MV-4-11 (cell line): Measurements from ENCODE around the gene CTNNA1.
A peak's percentile ranks its signal among the peaks of the same experiment; 100 is the strongest.

ENCODE experiments used
- DNase-seq: peaks from one replicate; lab custom pipeline; 2025; lab: John Stamatoyannopoulos, UW

Gene CTNNA1

DNA sequence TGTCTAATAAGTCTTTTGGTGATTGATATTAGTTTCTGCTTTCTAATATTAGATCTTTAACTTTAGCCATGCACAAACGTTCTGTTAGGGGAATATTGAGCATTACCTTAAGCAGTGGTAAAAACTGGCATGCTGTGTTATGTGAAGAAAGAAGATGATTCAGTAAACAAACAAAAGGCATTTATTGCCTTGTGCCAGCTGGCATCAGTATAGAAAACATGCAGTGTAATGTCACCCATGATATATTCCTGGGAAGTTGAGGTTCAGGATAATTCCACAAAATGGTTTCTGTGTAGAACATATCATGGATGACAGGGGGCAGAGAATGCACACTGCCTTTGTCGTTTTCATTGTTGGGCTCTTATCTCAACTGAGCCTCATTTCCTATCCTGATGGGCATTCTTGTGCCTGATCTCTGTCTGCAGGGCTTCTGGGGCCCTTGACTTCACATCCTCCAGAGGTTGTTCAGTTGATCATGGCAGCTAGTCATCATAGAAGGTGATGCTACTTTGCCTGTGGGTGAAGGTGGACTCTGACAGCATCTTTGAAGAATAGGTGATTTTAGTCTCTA is 97.7 kb downstream of the CTNNA1 start:
- DNase-seq = no peak

- no peak for DNase-seq
These were observed 99.9 kb downstream of the CTNNA1 start for GRCh38 chr5:138853132-138853531.

DNA sequence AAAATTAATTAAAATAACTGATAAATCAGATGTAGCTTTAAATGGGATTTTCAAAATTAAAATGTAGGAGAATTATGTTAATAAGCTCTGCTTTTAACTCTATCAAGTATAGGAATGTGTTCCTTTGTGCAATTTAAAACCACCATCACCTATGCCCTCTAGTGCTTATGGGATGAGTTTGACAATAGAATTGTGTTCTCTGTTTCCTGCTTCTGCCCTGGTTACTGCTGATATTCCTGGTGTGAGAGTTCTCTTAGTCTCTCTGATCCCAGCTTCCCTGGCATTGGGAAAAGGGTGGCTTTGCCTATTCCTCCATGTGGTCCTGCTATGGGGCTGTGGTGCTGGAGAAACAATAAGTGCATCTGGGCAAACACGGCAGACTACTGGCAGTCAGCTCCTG is 113.8 kb downstream of the CTNNA1 start:
- DNase-seq = no peak

DNA sequence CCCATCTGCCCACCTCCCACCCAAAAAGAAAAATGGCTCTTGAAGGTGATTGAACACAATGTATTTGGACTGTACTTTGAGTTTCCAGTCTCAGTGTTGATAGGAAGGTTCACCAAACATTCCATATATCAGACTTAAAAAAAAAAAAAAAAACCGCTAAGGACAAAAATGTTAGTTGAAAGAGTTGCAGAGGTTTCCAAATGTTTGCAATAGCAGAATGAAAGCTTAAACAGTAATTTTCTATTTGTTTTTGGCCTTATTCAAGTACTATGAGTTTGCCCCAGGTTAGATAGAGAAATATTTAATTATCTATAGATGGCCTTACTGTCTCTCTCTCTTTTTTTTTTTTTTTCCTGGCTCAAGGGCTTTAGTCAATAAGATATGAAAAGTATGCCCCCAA is 115.8 kb downstream of the CTNNA1 start:
- no peak for DNase-seq

DNA sequence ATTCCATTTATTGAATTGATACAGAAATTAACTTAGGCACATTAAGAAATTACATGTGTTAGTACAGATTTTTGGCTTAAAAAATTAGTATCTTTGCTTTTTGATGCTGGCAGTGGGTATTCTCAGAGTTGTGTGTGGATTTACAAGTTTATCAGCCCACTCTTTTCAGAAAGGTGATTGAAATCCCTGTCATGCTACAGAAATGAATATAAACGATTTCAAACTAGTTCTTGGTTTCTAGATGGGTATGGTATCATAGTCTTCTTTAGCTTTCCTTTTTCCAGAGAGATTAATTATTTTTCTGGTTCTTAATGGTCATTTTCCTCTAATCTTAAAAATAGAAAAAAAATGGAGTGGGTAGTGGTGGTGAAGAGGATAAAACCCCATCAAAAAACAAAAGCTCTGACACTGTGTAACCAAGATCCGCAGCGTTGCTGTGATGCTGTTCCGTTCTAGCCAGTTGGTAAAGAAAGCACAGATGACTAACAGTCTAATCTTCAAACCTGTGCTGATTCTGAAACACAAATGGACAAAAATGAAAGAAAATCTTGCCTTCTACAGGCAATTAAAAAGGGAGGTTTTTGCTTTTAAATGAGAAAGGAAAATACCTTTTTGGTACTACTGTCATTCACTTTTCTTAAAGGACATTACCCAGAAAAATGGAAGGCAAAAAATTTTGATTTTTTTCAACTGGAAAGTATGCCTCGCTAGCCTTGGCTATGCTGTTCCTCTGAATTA is 116.7 kb downstream of the CTNNA1 start:
- DNase-seq = no peak

DNA sequence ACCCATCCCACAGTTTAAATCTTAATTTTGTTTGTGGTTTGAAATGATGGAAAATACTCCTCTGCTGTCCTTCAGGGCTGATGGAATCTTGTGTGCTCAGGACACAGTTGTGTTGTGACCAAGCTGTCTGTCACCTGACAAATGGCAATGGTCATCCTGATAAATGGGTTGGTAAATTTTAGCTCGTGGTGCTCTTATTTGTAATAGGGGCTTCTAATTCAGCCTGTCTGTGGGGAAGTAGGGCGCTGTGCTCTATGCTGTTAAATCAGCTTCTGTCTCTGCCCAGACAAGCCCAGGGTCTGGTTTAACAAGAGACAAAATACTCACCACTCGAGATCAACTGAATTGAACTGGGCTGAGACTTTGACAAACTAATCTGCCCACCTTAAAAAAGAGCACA is 117.4 kb downstream of the CTNNA1 start:
- no peak for DNase-seq

DNA sequence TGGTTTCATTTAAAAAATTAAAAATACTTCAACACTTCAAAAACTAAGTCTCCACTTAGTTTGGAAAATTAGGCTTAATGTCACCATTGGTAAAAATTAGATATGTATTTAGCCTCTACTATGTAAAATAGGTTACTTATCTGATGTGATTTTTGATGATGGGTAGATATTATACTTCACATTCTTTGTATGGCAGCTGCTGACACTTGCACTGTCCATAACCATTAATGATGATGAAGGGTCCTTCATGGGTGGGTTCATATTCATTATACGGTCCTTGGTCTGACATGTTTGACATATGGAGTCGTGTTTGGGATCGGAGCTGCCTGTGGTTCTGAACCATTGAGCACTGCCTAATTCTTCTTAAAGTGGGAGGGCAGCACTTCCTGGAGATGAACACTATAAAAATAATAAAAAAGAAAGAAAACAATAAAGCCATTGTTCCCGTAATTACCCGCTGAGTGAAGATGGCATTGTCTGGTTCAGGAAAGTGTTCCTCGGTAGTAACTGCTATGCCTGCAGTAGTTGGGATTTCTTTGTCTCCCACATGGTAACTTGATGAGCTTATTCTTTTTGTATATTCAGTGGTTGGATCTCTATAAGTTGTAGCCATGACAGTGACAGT is 119.7 kb downstream of the CTNNA1 start:
- no peak for DNase-seq

- no peak for DNase-seq
These were observed 120.4 kb downstream of the CTNNA1 start for GRCh38 chr5:138873466-138874221.

DNA sequence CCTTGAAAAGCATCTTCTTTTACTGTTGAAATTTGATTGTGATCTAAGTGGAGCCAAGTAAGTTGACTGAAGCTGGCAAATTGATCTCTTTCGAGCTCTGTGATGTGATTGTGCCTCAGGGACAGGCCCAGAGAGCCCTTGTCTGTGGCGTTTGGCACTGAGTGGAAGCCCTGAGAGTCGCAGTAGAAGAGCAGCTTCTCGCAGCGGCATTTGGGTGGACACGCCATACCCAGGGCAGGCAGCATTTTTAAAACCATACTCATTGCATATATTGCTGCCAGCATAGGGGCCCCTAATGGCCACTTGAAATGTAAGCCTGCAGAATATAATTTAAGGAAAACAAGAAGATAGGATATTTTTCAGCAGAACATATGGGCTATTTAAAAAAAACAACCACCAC is 121.0 kb downstream of the CTNNA1 start:
- no peak for DNase-seq

DNA sequence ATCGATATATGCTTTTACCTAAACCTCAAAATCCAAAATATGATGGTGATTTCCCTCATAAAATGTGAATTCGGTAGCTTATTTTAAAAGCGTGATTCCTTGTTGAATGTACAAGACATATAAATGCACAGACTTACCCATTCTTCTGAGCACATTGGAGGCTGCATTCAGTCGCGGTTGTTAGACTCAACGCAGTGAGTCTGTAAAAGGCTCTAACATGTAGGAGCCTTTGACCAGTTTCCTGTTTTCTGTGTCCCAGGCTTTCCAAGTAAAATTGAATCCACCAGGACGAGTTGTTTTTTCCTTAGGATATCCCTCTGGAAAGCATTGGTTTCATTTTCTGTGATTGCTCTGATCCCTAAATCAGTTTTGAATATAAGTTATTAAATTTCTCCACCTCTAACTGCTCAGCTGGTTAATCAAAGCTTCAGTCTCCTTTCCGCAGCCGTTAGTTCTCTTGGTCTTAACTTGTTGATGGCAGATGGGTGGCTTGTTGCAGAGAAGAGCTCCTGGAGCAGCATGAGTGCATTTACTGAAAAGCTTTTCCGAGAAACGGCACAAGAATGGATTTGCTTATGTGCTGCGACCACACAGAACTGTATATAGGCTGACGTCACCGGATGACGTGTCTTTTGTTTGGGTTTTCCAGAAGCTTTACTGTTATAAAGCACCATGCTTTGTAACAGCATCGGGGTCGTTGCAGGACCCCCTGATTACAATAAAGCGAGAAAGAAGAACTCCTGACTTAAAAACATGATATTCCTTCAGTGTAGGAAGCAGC is 121.7 kb downstream of the CTNNA1 start, which contains the start of gene LRRTM2:
LRRTM2 (minus strand) TSS at position 565 of the 781 bp plus-strand sequence; CDS start at position 141, 424 bp downstream.
- no peak for DNase-seq

GRCh38 chr5:138875552-138875875 is 122.3 kb downstream of the CTNNA1 start:
- DNase-seq = no peak

DNA sequence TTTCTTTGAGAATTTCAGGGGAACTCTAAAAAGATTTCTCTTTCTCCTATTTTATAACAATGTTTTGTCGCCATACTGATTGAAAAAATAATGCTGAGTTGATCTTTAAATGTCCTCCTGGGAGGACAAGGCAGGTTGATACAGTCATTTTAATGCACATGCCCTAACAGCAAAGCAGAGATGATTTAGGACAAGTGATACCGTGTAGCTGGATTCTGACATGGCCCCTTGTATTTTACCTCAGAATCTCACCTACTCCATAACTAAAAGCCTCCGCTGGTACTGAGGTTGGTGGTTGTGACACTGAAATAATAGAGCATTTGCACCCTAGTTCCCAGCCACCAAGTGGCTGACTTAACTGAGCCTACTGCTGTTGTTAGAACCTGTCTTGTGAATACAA is 122.7 kb downstream of the CTNNA1 start:
- DNase-seq = no peak

GRCh38 chr5:138876811-138877210 is 123.6 kb downstream of the CTNNA1 start:
- DNase-seq = no peak

GRCh38 chr5:138878437-138879235 is 125.4 kb downstream of the CTNNA1 start:
- no peak for DNase-seq

DNA sequence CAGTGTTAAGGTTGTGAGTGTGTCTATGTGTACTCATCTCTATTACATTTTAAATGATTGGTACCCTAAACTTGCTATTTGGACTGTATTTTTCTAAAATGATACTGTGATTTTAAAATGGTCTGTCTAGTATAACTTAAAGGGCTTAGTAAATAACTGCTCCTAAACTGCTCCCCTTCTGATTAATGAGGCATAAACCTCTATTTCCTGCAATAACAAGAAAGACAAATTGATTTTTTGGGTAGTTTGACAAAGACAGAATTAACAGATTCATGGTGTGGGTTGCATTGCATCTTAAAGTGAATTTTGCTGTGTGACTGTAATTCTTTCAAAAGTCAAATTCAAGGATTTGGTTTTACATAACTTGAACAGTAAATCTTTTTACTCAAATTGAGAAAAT is 130.0 kb downstream of the CTNNA1 start:
- DNase-seq = no peak

- no peak for DNase-seq
These were observed 130.9 kb downstream of the CTNNA1 start for GRCh38 chr5:138884094-138884493.

- no peak for DNase-seq
These were observed 131.3 kb downstream of the CTNNA1 start for GRCh38 chr5:138884554-138884953.

GRCh38 chr5:138889994-138890393 is 136.8 kb downstream of the CTNNA1 start:
- peak; percentile 6 for DNase-seq

DNA sequence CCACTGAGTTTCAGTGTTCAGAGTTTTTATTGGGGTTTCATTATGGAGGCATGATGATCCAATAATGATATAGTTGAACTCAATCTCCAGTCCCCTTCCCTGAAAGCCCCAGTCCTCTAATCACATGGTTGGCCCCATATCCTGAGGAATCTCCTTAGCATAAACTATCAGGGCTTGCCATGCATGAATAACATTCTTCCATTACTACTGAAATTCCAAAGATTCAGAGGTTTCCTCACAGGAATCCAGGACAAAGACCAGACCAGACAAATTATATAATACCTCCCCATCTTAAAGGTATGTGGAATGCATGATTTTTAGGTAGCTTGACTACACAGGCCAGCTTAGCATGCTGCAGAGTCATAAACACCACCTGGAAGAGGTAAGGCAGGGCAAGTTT is 137.4 kb downstream of the CTNNA1 start:
- no peak for DNase-seq

DNA sequence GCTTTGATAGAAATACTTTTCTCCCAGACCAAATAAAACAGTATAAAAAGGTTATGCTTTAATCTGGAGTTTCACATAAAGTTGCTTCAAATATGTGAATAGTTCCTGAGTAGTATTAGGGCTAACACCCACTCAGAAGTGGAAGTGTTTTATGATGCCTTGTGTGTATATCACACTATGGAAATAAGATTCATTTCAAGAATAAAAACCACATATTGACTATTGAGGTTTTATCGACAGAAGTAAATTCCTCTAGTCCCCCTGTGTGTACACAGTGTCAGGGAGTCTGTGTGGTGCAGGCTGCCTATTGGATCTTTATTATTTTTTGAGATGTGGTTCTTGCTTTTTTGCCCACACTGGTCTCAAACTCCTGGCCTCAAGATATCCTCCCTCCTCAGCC is 142.7 kb downstream of the CTNNA1 start:
- no peak for DNase-seq

DNA sequence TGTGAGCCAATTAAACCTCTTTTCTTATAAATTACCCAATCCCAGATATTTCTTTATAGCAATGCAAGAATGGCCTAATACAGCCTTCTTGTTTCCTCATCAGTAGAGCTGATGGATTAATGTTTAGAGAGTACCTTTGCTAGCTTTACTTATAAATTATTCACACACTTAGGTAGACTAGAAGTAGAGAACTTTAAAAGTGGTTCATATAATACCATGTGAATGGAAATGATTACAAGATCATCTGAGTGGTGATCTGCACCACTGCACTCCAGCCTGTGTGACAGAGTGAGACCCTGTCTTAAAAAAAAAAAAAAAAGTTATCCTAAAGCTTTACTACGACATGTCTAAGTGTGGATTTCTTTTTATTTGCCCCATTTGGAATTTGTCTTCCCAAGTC is 145.1 kb downstream of the CTNNA1 start:
- DNase-seq = no peak
